Vagina (tissue), 2 donors: ENCODE results near the gene DENND1A.

ENCODE experiments used
- POLR2A ChIP-seq, 2 donors: fragments of 450-650 bp; IDR thresholded peaks; one replicate each; pipeline ENCODE4 v1.6.1; 2017; ENCODE audit warnings: antibody characterized with exemption in 2 of 2, mild to moderate bottlenecking in 2 of 2, moderate library complexity in 2 of 2
- POLR2AphosphoS5 ChIP-seq, 2 donors: sonication (generic); formaldehyde crosslinking; IDR thresholded peaks; one replicate each; pipeline ENCODE4 v1.9.0; 2017; ENCODE audit warnings: antibody characterized with exemption in 2 of 2, mild to moderate bottlenecking in 2 of 2, low read depth in 1 of 2; ENCODE audit not compliant: insufficient read depth in 1 of 2
- TF ChIP-seq, protein P1 (sequence below), 3 experiments: fragments of 450-650 bp in 2 of 3; fragments of 200-600 bp in 1 of 3; sonication (generic) in 1 of 3; IDR thresholded peaks; one replicate each; pipeline ENCODE4 v1.5.1; 2017 to 2019; ENCODE audit warnings: antibody characterized with exemption in 3 of 3, mild to moderate bottlenecking in 2 of 3, moderate library complexity in 2 of 3

DNA sequence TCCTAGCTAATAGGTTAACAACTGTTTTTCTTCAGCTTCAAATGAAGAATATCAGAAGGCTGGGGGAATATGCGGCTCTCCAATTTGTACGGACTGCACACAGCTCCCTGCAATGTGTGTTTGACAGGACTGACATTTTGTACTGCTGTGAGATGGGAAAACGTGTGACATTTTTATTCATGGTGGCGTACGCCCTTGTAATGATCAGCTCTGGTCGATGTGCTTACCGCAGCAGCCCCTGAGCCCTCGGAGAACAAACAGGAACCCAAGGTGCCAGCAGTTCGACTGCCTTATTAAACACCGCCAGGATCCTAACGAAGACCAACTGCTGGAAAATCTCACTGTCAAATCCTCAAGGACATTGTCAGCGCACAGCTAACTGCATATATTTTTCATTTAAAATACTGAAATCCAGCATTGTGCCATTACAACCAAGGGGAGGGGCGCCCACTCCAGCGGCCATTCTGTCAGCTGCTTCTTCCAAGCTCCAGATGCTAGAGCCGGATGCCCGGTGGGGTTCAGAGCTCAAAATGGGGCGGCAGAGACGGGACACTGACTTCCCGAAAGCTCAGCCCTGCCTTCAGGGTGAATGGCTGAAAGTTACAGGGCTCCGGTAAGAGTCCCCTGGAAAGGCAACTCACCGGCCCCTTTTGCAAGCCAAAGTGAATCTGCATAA is 507.2 kb downstream of the DENND1A start:
- TF ChIP-seq, protein P1, sequence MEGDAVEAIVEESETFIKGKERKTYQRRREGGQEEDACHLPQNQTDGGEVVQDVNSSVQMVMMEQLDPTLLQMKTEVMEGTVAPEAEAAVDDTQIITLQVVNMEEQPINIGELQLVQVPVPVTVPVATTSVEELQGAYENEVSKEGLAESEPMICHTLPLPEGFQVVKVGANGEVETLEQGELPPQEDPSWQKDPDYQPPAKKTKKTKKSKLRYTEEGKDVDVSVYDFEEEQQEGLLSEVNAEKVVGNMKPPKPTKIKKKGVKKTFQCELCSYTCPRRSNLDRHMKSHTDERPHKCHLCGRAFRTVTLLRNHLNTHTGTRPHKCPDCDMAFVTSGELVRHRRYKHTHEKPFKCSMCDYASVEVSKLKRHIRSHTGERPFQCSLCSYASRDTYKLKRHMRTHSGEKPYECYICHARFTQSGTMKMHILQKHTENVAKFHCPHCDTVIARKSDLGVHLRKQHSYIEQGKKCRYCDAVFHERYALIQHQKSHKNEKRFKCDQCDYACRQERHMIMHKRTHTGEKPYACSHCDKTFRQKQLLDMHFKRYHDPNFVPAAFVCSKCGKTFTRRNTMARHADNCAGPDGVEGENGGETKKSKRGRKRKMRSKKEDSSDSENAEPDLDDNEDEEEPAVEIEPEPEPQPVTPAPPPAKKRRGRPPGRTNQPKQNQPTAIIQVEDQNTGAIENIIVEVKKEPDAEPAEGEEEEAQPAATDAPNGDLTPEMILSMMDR (IDR thresholded peaks at IDR 0.05) = no peak
- no peak for TF ChIP-seq POLR2A (IDR thresholded peaks at IDR 0.05)
- TF ChIP-seq POLR2AphosphoS5 (IDR thresholded peaks at IDR 0.05; ENCODE audit: insufficient read depth in 1 of 2, low read depth in 1 of 2) = no peak
